ENCODE measurements around the gene KCNQ1. TPM values are rescaled to one million over a fixed set of nuclear protein-coding genes. Genes with fewer than 3 reads are reported as not detected.

The KCNQ1 gene
- total and polyA plus RNA-seq, 2 experiments from 2014 or later, result 0.45 to 0.87 TPM

DNA sequence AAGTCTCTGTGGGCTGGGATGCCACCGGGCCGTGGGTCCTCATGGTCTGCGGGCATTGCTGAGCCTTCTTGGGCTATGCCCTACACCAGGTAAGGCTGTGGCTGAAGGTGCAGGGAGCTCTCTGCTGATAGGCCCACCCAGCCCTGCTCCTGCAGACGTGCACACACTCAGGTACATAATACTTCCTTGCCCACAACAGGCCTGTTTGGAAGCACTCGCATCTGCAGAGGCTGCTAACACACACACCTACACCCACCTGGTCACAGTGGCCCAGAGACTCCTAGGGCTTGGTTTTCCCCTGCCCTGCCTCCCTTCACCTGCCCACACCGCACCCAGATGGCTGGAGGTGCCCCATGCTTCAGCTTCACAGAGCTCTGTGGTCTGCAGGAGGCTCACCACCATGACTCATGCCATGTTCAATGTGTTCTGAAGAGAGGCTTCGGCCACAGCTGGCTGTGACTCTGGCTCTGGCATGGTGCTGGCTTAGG lies 327.8 kb downstream of the KCNQ1 start:
- Histone ChIP-seq H3K4me2 (no peak overlapping the region), H3K9me2 (ENCODE audit: insufficient read depth) (no peaks in the 10 kb centered on the region), H2AFZ (no peak overlapping the region), H3K4me3 (no peak overlapping the region), H3F3A (replicated peaks; ENCODE audit: low read depth) (no peaks in the 10 kb centered on the region), H3K79me2 (replicated peaks; ENCODE audit: insufficient read depth) (no peaks in the 10 kb centered on the region), H3K27me3 (ENCODE audit: insufficient read depth) (peaks cover 37% of the 10 kb centered on the region), H4K20me1 (replicated peaks; ENCODE audit: insufficient read depth) (no peaks in the 10 kb centered on the region), H3K36me3 (ENCODE audit: insufficient read depth) (no peaks in the 10 kb centered on the region), H3K27ac (ENCODE audit: low read depth) (no peak overlapping the region), H3K4me1 (ENCODE audit: insufficient read depth) (no peaks in the 10 kb centered on the region)
- peaks cover 4% of the 10 kb centered on the region; the same call in 1 of the 3 replicates for H3K4me1 Mint-ChIP-seq
- no peak overlapping the region for H3K27ac Mint-ChIP-seq
- DNase-seq (ENCODE audit: low spot score) (no peak), ATAC-seq (no peak)
- no peaks in the 10 kb centered on the region for H3K9me3 Mint-ChIP-seq
- no peak overlapping the region for H3K4me3 Mint-ChIP-seq
- TF ChIP-seq ZNF331 (CRISPR knock-in tag; IDR thresholded peaks at IDR 0.05; ENCODE audit: low read depth), result no peak
- no peak for TF ChIP-seq EZH2 (IDR thresholded peaks at IDR 0.05; ENCODE audit: low read depth, unreplicated experiment)
- no peak for TF ChIP-seq ZNF114 (CRISPR knock-in tag; IDR thresholded peaks at IDR 0.05)
- no peak for TF ChIP-seq STAT1 (IDR thresholded peaks at IDR 0.05; ENCODE audit: unreplicated experiment)
- TF ChIP-seq NANOG (IDR thresholded peaks at IDR 0.05; ENCODE audit: borderline replicate concordance), result no peak
- TF ChIP-seq, protein P1, sequence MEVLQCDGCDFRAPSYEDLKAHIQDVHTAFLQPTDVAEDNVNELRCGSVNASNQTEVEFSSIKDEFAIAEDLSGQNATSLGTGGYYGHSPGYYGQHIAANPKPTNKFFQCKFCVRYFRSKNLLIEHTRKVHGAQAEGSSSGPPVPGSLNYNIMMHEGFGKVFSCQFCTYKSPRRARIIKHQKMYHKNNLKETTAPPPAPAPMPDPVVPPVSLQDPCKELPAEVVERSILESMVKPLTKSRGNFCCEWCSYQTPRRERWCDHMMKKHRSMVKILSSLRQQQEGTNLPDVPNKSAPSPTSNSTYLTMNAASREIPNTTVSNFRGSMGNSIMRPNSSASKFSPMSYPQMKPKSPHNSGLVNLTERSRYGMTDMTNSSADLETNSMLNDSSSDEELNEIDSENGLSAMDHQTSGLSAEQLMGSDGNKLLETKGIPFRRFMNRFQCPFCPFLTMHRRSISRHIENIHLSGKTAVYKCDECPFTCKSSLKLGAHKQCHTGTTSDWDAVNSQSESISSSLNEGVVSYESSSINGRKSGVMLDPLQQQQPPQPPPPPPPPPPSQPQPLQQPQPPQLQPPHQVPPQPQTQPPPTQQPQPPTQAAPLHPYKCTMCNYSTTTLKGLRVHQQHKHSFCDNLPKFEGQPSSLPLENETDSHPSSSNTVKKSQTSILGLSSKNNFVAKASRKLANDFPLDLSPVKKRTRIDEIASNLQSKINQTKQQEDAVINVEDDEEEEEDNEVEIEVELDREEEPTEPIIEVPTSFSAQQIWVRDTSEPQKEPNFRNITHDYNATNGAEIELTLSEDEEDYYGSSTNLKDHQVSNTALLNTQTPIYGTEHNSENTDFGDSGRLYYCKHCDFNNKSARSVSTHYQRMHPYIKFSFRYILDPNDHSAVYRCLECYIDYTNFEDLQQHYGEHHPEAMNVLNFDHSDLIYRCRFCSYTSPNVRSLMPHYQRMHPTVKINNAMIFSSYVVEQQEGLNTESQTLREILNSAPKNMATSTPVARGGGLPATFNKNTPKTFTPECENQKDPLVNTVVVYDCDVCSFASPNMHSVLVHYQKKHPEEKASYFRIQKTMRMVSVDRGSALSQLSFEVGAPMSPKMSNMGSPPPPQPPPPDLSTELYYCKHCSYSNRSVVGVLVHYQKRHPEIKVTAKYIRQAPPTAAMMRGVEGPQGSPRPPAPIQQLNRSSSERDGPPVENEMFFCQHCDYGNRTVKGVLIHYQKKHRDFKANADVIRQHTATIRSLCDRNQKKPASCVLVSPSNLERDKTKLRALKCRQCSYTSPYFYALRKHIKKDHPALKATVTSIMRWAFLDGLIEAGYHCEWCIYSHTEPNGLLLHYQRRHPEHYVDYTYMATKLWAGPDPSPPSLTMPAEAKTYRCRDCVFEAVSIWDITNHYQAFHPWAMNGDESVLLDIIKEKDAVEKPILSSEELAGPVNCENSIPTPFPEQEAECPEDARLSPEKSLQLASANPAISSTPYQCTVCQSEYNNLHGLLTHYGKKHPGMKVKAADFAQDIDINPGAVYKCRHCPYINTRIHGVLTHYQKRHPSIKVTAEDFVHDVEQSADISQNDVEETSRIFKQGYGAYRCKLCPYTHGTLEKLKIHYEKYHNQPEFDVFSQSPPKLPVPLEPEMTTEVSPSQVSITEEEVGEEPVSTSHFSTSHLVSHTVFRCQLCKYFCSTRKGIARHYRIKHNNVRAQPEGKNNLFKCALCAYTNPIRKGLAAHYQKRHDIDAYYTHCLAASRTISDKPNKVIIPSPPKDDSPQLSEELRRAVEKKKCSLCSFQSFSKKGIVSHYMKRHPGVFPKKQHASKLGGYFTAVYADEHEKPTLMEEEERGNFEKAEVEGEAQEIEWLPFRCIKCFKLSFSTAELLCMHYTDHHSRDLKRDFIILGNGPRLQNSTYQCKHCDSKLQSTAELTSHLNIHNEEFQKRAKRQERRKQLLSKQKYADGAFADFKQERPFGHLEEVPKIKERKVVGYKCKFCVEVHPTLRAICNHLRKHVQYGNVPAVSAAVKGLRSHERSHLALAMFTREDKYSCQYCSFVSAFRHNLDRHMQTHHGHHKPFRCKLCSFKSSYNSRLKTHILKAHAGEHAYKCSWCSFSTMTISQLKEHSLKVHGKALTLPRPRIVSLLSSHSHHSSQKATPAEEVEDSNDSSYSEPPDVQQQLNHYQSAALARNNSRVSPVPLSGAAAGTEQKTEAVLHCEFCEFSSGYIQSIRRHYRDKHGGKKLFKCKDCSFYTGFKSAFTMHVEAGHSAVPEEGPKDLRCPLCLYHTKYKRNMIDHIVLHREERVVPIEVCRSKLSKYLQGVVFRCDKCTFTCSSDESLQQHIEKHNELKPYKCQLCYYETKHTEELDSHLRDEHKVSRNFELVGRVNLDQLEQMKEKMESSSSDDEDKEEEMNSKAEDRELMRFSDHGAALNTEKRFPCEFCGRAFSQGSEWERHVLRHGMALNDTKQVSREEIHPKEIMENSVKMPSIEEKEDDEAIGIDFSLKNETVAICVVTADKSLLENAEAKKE (CRISPR knock-in tag; IDR thresholded peaks at IDR 0.05), result no peak
- TF ChIP-seq, protein P2, sequence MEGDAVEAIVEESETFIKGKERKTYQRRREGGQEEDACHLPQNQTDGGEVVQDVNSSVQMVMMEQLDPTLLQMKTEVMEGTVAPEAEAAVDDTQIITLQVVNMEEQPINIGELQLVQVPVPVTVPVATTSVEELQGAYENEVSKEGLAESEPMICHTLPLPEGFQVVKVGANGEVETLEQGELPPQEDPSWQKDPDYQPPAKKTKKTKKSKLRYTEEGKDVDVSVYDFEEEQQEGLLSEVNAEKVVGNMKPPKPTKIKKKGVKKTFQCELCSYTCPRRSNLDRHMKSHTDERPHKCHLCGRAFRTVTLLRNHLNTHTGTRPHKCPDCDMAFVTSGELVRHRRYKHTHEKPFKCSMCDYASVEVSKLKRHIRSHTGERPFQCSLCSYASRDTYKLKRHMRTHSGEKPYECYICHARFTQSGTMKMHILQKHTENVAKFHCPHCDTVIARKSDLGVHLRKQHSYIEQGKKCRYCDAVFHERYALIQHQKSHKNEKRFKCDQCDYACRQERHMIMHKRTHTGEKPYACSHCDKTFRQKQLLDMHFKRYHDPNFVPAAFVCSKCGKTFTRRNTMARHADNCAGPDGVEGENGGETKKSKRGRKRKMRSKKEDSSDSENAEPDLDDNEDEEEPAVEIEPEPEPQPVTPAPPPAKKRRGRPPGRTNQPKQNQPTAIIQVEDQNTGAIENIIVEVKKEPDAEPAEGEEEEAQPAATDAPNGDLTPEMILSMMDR (conservative IDR thresholded peaks at IDR 0.05; ENCODE audit: low read depth in 2 of 2), result no peak
- TF ChIP-seq POLR2AphosphoS5 (IDR thresholded peaks at IDR 0.05; ENCODE audit: low read depth), result no peak
- no peak for TF ChIP-seq JUNB (IDR thresholded peaks at IDR 0.05; ENCODE audit: unreplicated experiment)
- TF ChIP-seq EZH2phosphoT487 (IDR thresholded peaks at IDR 0.05; ENCODE audit: unreplicated experiment), result no peak
- TF ChIP-seq CREB1 (CRISPR knock-in tag; IDR thresholded peaks at IDR 0.05; ENCODE audit: low read depth), result no peak
- TF ChIP-seq ETS1 (IDR thresholded peaks at IDR 0.05), result no peak
- no peaks in the 10 kb centered on the region; the same call in 2 of the 3 replicates for H3K36me3 Mint-ChIP-seq (ENCODE audit: low read depth)
- H3K27me3 Mint-ChIP-seq (ENCODE audit: insufficient read depth, low read depth, poor library complexity), result peaks cover 47% of the 10 kb centered on the region

All from GM23338 (cell line).